Fibroblast of villous mesenchyme (primary cell): ENCODE data around the gene IRF2. TPM values are rescaled to one million over a fixed set of nuclear protein-coding genes. Genes with fewer than 3 reads are reported as not detected.

Experiments
- DNase-seq: peaks from one replicate; pipeline ENCODE4 v3.0.0-alpha.2; 2010; ENCODE audit warnings: low read depth
- H3K4me3 ChIP-seq: 2 replicates; pipeline ENCODE4 v1.5.1; 2011; ENCODE audit warnings: low read depth, mild to moderate bottlenecking, low read length
- small RNA-seq: library from RNA; depleted of rRNA; stranded (forward); fragments of <200 nt; gene quantifications from one replicate; pipeline ENCODE3, GENCODE V24; 2012
- total RNA-seq: library from RNA; depleted of rRNA; stranded (reverse); fragments of >200 nt; gene quantifications from 2 replicates; pipeline ENCODE4 v1.2.3, GENCODE V29; 2012
- TF ChIP-seq, protein P1 (sequence below): IDR thresholded peaks from 2 replicates; pipeline ENCODE4 v1.5.1; 2012; ENCODE audit warnings: low read depth, mild to moderate bottlenecking, low read length; ENCODE audit not compliant: insufficient read depth

Gene IRF2
- total RNA-seq, 1 donor, result 42.3 TPM

DNA sequence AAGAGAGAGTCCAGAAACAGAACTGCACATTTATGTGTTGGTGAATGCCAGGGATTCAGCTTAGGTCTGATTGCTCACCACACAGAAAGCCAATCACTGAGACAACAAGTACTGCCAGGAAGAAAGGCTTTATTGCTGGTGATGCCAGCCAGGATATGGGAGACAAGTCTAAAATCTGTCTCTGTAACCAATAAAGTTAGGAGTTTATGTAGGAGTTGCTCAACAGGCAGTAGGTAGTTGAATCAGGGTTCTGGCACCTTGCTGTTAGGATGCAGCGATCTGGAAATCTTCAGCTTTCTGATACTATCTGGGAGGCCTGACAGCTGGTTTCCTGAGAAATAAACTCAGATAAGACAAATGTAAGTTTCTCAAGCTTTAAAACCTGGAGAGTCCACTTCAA, 136.4 kb downstream of the IRF2 start:
- TF ChIP-seq, protein P1, sequence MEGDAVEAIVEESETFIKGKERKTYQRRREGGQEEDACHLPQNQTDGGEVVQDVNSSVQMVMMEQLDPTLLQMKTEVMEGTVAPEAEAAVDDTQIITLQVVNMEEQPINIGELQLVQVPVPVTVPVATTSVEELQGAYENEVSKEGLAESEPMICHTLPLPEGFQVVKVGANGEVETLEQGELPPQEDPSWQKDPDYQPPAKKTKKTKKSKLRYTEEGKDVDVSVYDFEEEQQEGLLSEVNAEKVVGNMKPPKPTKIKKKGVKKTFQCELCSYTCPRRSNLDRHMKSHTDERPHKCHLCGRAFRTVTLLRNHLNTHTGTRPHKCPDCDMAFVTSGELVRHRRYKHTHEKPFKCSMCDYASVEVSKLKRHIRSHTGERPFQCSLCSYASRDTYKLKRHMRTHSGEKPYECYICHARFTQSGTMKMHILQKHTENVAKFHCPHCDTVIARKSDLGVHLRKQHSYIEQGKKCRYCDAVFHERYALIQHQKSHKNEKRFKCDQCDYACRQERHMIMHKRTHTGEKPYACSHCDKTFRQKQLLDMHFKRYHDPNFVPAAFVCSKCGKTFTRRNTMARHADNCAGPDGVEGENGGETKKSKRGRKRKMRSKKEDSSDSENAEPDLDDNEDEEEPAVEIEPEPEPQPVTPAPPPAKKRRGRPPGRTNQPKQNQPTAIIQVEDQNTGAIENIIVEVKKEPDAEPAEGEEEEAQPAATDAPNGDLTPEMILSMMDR, result no peak
- no peak overlapping the region for H3K4me3 ChIP-seq
- DNase-seq, result peak; percentile 83

Small RNA genes lying within 50 kb of the gene (small RNA-seq; reads per million reads assigned to genes)
- not detected for gene RF00152

Other genes with a start within 250 kb of the IRF2 start
- 35.4 and 110 TPM in 2 replicates for gene CASP3, start 174.9 kb upstream of the IRF2 start, total RNA-seq
- gene PRIMPOL, start 175.2 kb upstream of the IRF2 start, total RNA-seq, result 10.6 and 19.9 TPM in 2 replicates